ENCODE data around the gene IL4I1.

IL4I1 gene

DNA sequence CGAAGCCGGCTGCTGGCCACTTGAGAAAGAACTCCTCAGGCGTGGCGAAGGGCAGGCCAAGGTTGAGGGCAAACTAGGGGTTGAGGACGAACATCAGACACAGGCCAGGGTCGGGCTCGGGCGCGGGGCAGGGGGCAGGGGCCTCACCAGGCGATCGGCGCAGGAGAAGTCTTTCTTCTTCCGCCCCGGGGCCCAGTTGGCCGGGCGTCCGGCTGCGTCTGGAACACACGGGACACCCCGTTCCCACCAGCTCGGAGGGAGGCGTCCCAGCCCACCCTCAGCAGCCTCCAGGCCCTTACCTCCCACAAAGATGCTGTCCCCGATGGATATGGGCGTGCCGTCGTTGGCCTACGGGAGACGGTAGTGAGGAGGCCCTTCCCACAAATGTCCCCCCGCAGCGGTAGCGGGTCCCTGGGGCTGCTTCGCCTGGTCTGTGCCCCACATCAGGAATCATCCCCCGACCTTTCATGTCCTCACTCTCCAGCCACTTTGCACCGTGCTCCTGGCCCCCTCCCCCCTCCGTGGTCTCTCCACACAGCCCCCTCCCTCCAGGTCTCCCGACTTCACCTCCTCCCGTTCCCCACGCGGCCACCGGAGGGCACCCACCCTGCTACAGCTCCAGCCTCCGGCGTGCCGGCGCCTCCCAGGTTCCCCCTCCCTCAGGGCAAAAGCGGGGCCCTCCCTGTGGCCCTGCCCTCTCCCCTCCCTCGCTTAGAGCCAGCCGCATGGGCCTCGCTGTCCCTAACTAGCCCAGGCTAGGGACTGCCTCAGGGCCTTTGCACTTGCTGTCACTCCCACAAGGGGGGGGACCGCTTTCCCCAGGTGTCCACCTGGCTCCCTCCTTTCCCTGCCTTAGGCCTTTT lies 34.1 kb downstream of the IL4I1 start:
- Histone ChIP-seq H3K4me1 (ENCODE audit: control insufficient read depth, low read length) (peaks cover 21% of the 10 kb centered on the region), H3K9me2 (replicated peaks; ENCODE audit: control insufficient read depth, low read length) (no peaks in the 10 kb centered on the region), H3K79me2 (ENCODE audit: control insufficient read depth, low read length) (peaks cover 43% of the 10 kb centered on the region), H3K27ac (ENCODE audit: low read depth, low read length) (no peak overlapping the region), H3K27me3 (ENCODE audit: control insufficient read depth, low read length) (no peaks in the 10 kb centered on the region), H3K9me3 (ENCODE audit: control insufficient read depth, insufficient read depth, low read length) (no peaks in the 10 kb centered on the region), H3K36me3 (ENCODE audit: control insufficient read depth, low read length) (peaks cover 75% of the 10 kb centered on the region), H3K4me3 (ENCODE audit: low read length) (no peak overlapping the region), H3K4me2 (ENCODE audit: low read length) (no peak overlapping the region), H4K20me1 (ENCODE audit: control insufficient read depth, insufficient read depth, low read depth, low read length) (0 out of 2 replicates have a peak, but pooled peaks cover 10% of the 10 kb centered on the region), H3F3A (ENCODE audit: control insufficient read depth, insufficient read depth) (peaks cover 2% of the 10 kb centered on the region)
- TF ChIP-seq, protein P1, sequence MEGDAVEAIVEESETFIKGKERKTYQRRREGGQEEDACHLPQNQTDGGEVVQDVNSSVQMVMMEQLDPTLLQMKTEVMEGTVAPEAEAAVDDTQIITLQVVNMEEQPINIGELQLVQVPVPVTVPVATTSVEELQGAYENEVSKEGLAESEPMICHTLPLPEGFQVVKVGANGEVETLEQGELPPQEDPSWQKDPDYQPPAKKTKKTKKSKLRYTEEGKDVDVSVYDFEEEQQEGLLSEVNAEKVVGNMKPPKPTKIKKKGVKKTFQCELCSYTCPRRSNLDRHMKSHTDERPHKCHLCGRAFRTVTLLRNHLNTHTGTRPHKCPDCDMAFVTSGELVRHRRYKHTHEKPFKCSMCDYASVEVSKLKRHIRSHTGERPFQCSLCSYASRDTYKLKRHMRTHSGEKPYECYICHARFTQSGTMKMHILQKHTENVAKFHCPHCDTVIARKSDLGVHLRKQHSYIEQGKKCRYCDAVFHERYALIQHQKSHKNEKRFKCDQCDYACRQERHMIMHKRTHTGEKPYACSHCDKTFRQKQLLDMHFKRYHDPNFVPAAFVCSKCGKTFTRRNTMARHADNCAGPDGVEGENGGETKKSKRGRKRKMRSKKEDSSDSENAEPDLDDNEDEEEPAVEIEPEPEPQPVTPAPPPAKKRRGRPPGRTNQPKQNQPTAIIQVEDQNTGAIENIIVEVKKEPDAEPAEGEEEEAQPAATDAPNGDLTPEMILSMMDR (IDR thresholded peaks at IDR 0.05; ENCODE audit: low read depth, low read length, poor library complexity, severe bottlenecking): peak; percentile 69
- no peak for TF ChIP-seq EZH2phosphoT487 (IDR thresholded peaks at IDR 0.05; ENCODE audit: borderline replicate concordance, low read length)

DNA sequence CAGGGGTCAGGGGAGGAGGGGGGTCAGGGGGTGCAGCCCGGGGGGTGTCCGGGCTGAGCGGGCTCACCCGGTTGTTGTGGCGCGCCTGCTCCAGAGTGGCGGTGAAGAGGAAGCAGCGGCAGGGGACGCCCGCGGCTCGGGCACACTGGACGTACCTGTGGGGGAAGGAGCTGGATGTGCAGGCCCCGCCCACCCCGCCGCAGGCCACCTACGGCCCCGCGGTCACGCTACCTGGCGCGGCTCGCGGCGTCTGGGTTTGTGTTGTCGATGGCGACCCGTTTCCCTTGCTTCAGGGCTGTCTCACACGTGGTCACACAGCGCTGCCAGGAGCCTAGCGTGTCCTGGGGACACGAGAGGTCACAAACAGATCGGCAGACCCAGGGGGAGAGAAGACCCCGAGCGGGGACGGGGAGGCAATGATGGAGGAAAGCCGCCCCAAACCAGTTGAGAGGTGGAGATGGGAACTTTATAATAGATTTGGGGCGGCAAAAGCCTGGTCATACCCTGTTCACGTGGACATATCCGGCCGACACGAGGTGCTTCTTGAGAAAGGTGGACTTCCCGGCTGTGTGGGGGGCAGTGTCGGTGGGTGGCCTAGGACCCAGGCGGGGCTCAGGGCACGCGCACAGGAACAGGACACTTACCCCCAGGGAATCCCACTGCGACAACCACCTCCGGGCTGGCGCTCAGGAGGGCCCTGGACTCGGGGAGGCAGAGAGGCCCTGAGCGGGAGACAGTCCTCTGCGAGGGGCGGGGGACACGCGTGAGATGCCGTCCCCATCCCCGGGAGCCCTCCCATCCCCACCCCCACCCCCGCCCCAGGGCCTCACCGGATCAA lies 34.9 kb downstream of the IL4I1 start:
- Histone ChIP-seq H3K4me1 (ENCODE audit: control insufficient read depth, low read length) (peaks cover 19% of the 10 kb centered on the region), H3K36me3 (ENCODE audit: control insufficient read depth, low read length) (peaks cover 82% of the 10 kb centered on the region), H4K20me1 (ENCODE audit: control insufficient read depth, insufficient read depth, low read depth, low read length) (0 out of 2 replicates have a peak, but pooled peaks cover 10% of the 10 kb centered on the region), H3K9me2 (replicated peaks; ENCODE audit: control insufficient read depth, low read length) (no peaks in the 10 kb centered on the region), H3K79me2 (ENCODE audit: control insufficient read depth, low read length) (peaks cover 41% of the 10 kb centered on the region), H3K27me3 (ENCODE audit: control insufficient read depth, low read length) (no peaks in the 10 kb centered on the region), H3K9me3 (ENCODE audit: control insufficient read depth, insufficient read depth, low read length) (no peaks in the 10 kb centered on the region), H3F3A (ENCODE audit: control insufficient read depth, insufficient read depth) (no peaks in the 10 kb centered on the region), H3K4me3 (ENCODE audit: low read length) (no peak overlapping the region), H3K27ac (ENCODE audit: low read depth, low read length) (no peak overlapping the region), H3K4me2 (ENCODE audit: low read length) (no peak overlapping the region)
- TF ChIP-seq EZH2phosphoT487 (IDR thresholded peaks at IDR 0.05; ENCODE audit: borderline replicate concordance, low read length): no peak
- TF ChIP-seq, protein P1 (IDR thresholded peaks at IDR 0.05; ENCODE audit: low read depth, low read length, poor library complexity, severe bottlenecking): no peak

DNA sequence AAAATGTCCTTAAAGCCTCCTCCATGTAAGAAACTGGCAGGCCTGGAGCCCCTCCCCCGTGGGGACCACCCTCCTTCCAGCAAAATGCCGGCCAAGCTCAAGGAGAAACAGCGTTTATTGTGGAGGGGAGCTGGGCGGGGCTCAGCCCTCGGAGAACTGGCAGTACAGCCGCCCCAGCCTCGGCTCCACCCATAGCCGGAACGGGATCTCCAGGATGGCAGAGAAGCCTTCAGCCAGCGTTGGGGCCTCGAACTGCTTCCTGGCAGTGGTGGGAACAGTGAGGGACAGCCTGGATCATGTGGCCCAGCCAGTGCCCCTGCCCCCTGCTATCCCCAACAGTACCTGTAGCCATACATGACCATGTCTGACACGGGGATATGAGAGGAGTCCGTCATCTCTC lies 35.6 kb downstream of the IL4I1 start:
- Histone ChIP-seq H3F3A (ENCODE audit: control insufficient read depth, insufficient read depth) (no peaks in the 10 kb centered on the region), H3K27me3 (ENCODE audit: control insufficient read depth, low read length) (no peaks in the 10 kb centered on the region), H3K36me3 (ENCODE audit: control insufficient read depth, low read length) (peaks cover 83% of the 10 kb centered on the region), H3K79me2 (ENCODE audit: control insufficient read depth, low read length) (peaks cover 35% of the 10 kb centered on the region), H3K9me3 (ENCODE audit: control insufficient read depth, insufficient read depth, low read length) (no peaks in the 10 kb centered on the region), H3K4me2 (ENCODE audit: low read length) (no peak overlapping the region), H3K4me3 (ENCODE audit: low read length) (no peak overlapping the region), H3K27ac (ENCODE audit: low read depth, low read length) (no peak overlapping the region), H4K20me1 (ENCODE audit: control insufficient read depth, insufficient read depth, low read depth, low read length) (0 out of 2 replicates have a peak, but pooled peaks cover 6% of the 10 kb centered on the region), H3K4me1 (ENCODE audit: control insufficient read depth, low read length) (peaks cover 14% of the 10 kb centered on the region), H3K9me2 (replicated peaks; ENCODE audit: control insufficient read depth, low read length) (no peaks in the 10 kb centered on the region)
- TF ChIP-seq, protein P1 (IDR thresholded peaks at IDR 0.05; ENCODE audit: low read depth, low read length, poor library complexity, severe bottlenecking): no peak
- no peak for TF ChIP-seq EZH2phosphoT487 (IDR thresholded peaks at IDR 0.05; ENCODE audit: borderline replicate concordance, low read length)
